ENCODE measurements around the gene WHAMM. TPM values are rescaled to one million over a fixed set of nuclear protein-coding genes. Genes with fewer than 3 reads are reported as not detected.

Gene WHAMM
- total and polyA plus RNA-seq, 2 donors (not counting 3 experiments of a cell fraction or from before 2014, with no cell fraction given): 4.1 to 9.4 TPM

- Histone ChIP-seq H3K27me3 (ENCODE audit: control insufficient read depth in 2 of 2, insufficient read depth in 2 of 2, low read length in 2 of 2) (no peaks in the 10 kb centered on the region), H2AFZ (ENCODE audit: low read depth, low read length) (no peak overlapping the region), H3K4me2 (ENCODE audit: insufficient read depth, low read length) (peak overlapping the region; percentile 13), H3K4me1 (ENCODE audit: control insufficient read depth, extremely low read depth, insufficient read depth, low read length) (peaks cover 16% of the 10 kb centered on the region), H4K20me1 (replicated peaks; ENCODE audit: control insufficient read depth, extremely low read depth, insufficient read depth, low read length) (no peaks in the 10 kb centered on the region), H3K36me3 (ENCODE audit: control insufficient read depth in 2 of 2, extremely low read depth in 1 of 2, insufficient read depth in 2 of 2, low read length in 2 of 2) (peaks cover 21 to 47% of the 10 kb centered on the region in 2 experiments), H3K4me3 (replicated peaks in 1 of 3; ENCODE audit: insufficient read depth in 1 of 3, low read depth in 1 of 3, low read length in 3 of 3) (no peak overlapping the region), H3K27ac (ENCODE audit: insufficient read depth, low read depth, low read length) (no peak overlapping the region), H3K9me3 (replicated peaks; ENCODE audit: control insufficient read depth, insufficient read depth, low read length) (no peaks in the 10 kb centered on the region), H3K9me1 (replicated peaks; ENCODE audit: control insufficient read depth, extremely low read depth, insufficient read depth, low read length) (no peaks in the 10 kb centered on the region), H3K9ac (replicated peaks; ENCODE audit: extremely low read depth, insufficient read depth, low read length) (no peak overlapping the region), H3K79me2 (ENCODE audit: control insufficient read depth, insufficient read depth, low read length) (no peaks in the 10 kb centered on the region)
- BruUV-seq (replicated peaks): no TSS peak
- intact Hi-C loops (cut with micrococcal nuclease): loop anchor here (5.0 kb wide), 1 partner anchor 170 kb away; no protein-coding TSS in a partner anchor
- ChIA-PET CTCF (interaction anchor here (1.0 to 2.1 kb wide), 5 partner anchors 9 to 21 kb away, joined by 3 to 10 read pairs (median 4); partner anchors contain the start of gene WHAMM), POLR2A (no interaction called here)
- DNase-seq (ENCODE audit: low read depth, low spot score) (no peak), FAIRE-seq (no peak)
- TF ChIP-seq MYC (IDR thresholded peaks at IDR 0.05; ENCODE audit: low read depth, low read length): no peak
- TF ChIP-seq JUN (IDR thresholded peaks at IDR 0.05; ENCODE audit: borderline replicate concordance, insufficient read depth, insufficient read length, low read depth): no peak
- no peak for TF ChIP-seq CTCF (IDR thresholded peaks at IDR 0.05; ENCODE audit: extremely low read depth in 1 of 2, insufficient read depth in 1 of 2, low read depth in 1 of 2, low read length in 2 of 2)
- no peak for TF ChIP-seq POLR2AphosphoS5 (IDR thresholded peaks at IDR 0.05; ENCODE audit: insufficient read depth, low read depth, low read length)
- TF ChIP-seq MAX (IDR thresholded peaks at IDR 0.05; ENCODE audit: insufficient read depth, insufficient read length): no peak
- no peak for TF ChIP-seq POLR2A (IDR thresholded peaks at IDR 0.05; ENCODE audit: low read depth, low read length)
- TF ChIP-seq EZH2 (IDR thresholded peaks at IDR 0.05; ENCODE audit: borderline replicate concordance, low read depth, low read length, severe bottlenecking): no peak
- no peak for TF ChIP-seq GATA2 (IDR thresholded peaks at IDR 0.05; ENCODE audit: insufficient read depth, insufficient read length, low read depth, low read length)
- TF ChIP-seq FOS (IDR thresholded peaks at IDR 0.05; ENCODE audit: borderline replicate concordance, insufficient read depth, low read length): no peak
- dilution Hi-C loops (cut with MboI; ENCODE audit: extremely low pct_ligation_motif_present, low sequenced_read_pairs): no loop called here
These were observed 22.6 kb downstream of the WHAMM start for GRCh38 chr15:82831894-82832600.
